Transverse colon (tissue), 4 donors: Measurements from ENCODE around the gene RAPGEF6.

Experiments used
- EP300 ChIP-seq: sonication (generic); formaldehyde crosslinking; IDR thresholded peaks from one replicate; pipeline ENCODE4 v1.6.1; 2017; ENCODE audit warnings: antibody characterized with exemption, low read depth
- POLR2A ChIP-seq: fragments of 450-650 bp; IDR thresholded peaks from one replicate; pipeline ENCODE4 v1.6.1; 2016; ENCODE audit warnings: antibody characterized with exemption, mild to moderate bottlenecking, moderate library complexity
- POLR2AphosphoS5 ChIP-seq, 3 donors: sonication (generic); formaldehyde crosslinking; IDR thresholded peaks; one replicate each; pipeline ENCODE4 v1.6.1; 2016; ENCODE audit warnings: antibody characterized with exemption in 3 of 3
- TF ChIP-seq, protein P1 (sequence below), 5 experiments: fragments of 200-600 bp in 3 of 5; fragments of 450-650 bp in 2 of 5; sonication (generic) in 3 of 5; IDR thresholded peaks; 1 replicate in 2 of 5; 2 replicates in 3 of 5; pipeline ENCODE4 v1.5.1; 2016 to 2017; ENCODE audit warnings: antibody characterized with exemption in 5 of 5, inconsistent platforms in 3 of 5, mild to moderate bottlenecking in 2 of 5, moderate library complexity in 1 of 5

DNA sequence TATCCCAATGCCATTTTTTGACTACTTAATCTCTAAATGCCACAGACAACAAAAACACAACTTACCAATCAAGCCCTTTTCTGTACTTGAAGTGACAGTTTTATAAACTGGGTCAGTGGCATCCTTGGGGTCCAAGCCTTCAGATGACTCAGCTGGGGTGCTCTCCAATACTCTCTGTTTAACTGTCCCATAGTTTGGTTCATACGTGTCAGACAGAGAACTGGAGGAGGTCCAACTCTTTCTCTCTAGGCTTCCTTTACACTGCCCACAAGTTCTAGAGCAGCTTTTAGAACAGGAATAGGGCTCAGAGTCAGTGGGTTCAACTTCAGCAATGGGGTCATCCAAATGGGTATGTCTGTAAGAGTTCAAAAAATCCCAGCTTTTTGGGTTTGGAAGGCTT, 204.2 kb downstream of the RAPGEF6 start:
- TF ChIP-seq, protein P1, sequence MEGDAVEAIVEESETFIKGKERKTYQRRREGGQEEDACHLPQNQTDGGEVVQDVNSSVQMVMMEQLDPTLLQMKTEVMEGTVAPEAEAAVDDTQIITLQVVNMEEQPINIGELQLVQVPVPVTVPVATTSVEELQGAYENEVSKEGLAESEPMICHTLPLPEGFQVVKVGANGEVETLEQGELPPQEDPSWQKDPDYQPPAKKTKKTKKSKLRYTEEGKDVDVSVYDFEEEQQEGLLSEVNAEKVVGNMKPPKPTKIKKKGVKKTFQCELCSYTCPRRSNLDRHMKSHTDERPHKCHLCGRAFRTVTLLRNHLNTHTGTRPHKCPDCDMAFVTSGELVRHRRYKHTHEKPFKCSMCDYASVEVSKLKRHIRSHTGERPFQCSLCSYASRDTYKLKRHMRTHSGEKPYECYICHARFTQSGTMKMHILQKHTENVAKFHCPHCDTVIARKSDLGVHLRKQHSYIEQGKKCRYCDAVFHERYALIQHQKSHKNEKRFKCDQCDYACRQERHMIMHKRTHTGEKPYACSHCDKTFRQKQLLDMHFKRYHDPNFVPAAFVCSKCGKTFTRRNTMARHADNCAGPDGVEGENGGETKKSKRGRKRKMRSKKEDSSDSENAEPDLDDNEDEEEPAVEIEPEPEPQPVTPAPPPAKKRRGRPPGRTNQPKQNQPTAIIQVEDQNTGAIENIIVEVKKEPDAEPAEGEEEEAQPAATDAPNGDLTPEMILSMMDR (IDR thresholded peaks at IDR 0.05): no peak
- TF ChIP-seq POLR2AphosphoS5 (IDR thresholded peaks at IDR 0.05) (no peak), POLR2A (no peak), EP300 (no peak)
